Stimulated activated CD8-positive, alpha-beta memory T cell treated with anti-CD3 and anti-CD28 coated beads, Interleukin-12 subunit alpha, Interleukin-12 subunit beta, amount 100 ng/mL, for 1 hour (primary cell): Measurements from ENCODE around the gene UCHL1.
"Not testable (repeated sequence)": the region's sequence is repeated elsewhere in the genome, so short reads cannot be mapped to it uniquely, and the experiment has no call there.

Experiments
- DNase-seq: peaks from one replicate; pipeline ENCODE4 v3.0.0-alpha.2; 2020; ENCODE audit warnings: low read depth

Gene UCHL1

GRCh38 chr4:41290479-41290878 is 33.8 kb downstream of the UCHL1 start:
- no peak for DNase-seq

- DNase-seq: no peak
Measured at GRCh38 chr4:41294445-41295062, 37.8 kb downstream of the UCHL1 start.

GRCh38 chr4:41296995-41297394 is 40.3 kb downstream of the UCHL1 start:
- no peak for DNase-seq

- DNase-seq: no peak
Measured at GRCh38 chr4:41297832-41298231, 41.1 kb downstream of the UCHL1 start.

GRCh38 chr4:41299486-41299885 is 42.8 kb downstream of the UCHL1 start:
- DNase-seq: no peak

- DNase-seq: no peak
Measured at GRCh38 chr4:41301137-41301536, 44.4 kb downstream of the UCHL1 start.

- DNase-seq: no peak
Measured at GRCh38 chr4:41303372-41304118, 46.8 kb downstream of the UCHL1 start.

- no peak for DNase-seq
Measured at GRCh38 chr4:41304221-41304620, 47.5 kb downstream of the UCHL1 start.

- DNase-seq: no peak
Measured at GRCh38 chr4:41305476-41305875, 48.7 kb downstream of the UCHL1 start.

- no peak for DNase-seq
Measured at GRCh38 chr4:41307638-41308037, 50.9 kb downstream of the UCHL1 start.

- DNase-seq: no peak
Measured at GRCh38 chr4:41308398-41308797, 51.7 kb downstream of the UCHL1 start.

- DNase-seq: not testable (repeated sequence)
Measured at GRCh38 chr4:41315426-41315825, 58.7 kb downstream of the UCHL1 start.

GRCh38 chr4:41315862-41316261 is 59.1 kb downstream of the UCHL1 start:
- DNase-seq: no peak
